IMR-90 (cell line): Measurements from ENCODE around the gene PRSS3. TPM values are rescaled to one million over a fixed set of nuclear protein-coding genes. Genes with fewer than 3 reads are reported as not detected.

ENCODE experiments used
- ATAC-seq: fragments of 200-7000 bp; cut with Tn5 transposase; 2 replicates; pipeline ENCODE4 v1.9.1; 2020; ENCODE audit warnings: low read depth, mild to moderate bottlenecking, moderate library complexity
- BruUV-seq: library from RNA; stranded (reverse); fragments of 400-500 nt; replicated peaks from 2 replicates; lab custom pipeline; 2021; lab: Mats Ljungman, UMichigan
- CTCF ChIA-PET: fragments of 300-600 bp; formaldehyde crosslinking; extraction: SDS; loops from one replicate; lab custom pipeline; 2021; ENCODE audit warnings: antibody characterized with exemption; lab: Yijun Ruan, JAX
- POLR2A ChIA-PET: fragments of 300-600 bp; sonication (Branson Sonifier 250); formaldehyde crosslinking; loops from one replicate; lab custom pipeline; 2022; ENCODE audit warnings: antibody characterized with exemption; ENCODE audit not compliant: unreplicated experiment; lab: Charles Lee
- DNase-seq: peaks from one replicate; pipeline ENCODE4 v3.0.0; 2013
- H2AFZ ChIP-seq: replicated peaks from 2 replicates; pipeline ENCODE3; 2013; ENCODE audit warnings: low read length, mild to moderate bottlenecking; ENCODE audit not compliant: poor library complexity
- H2AK5ac ChIP-seq: 2 replicates; pipeline ENCODE4 v1.6.1; 2013; ENCODE audit warnings: low read depth, low read length, inconsistent platforms
- H2AK9ac ChIP-seq: replicated peaks from 2 replicates; pipeline ENCODE3; 2013; ENCODE audit warnings: mild to moderate bottlenecking, low read depth, low read length, moderate library complexity; ENCODE audit not compliant: poor library complexity
- H2BK120ac ChIP-seq: 2 replicates; pipeline ENCODE4 v1.6.1; 2013; ENCODE audit warnings: low read depth, low read length, inconsistent platforms
- H2BK15ac ChIP-seq: 3 replicates; pipeline ENCODE4 v1.6.1; 2013; ENCODE audit warnings: low read depth, low read length, inconsistent platforms
- H2BK20ac ChIP-seq: 2 replicates; pipeline ENCODE4 v1.6.1; 2013; ENCODE audit warnings: low read depth, mild to moderate bottlenecking, inconsistent platforms, low read length, moderate library complexity
- H2BK5ac ChIP-seq: 2 replicates; pipeline ENCODE4 v1.6.1; 2013; ENCODE audit warnings: mild to moderate bottlenecking, low read depth, low read length, inconsistent platforms; ENCODE audit not compliant: poor library complexity, severe bottlenecking
- H3K14ac ChIP-seq: replicated peaks from 2 replicates; pipeline ENCODE4 v1.6.1; 2013; ENCODE audit warnings: low read depth, low read length, inconsistent platforms
- H3K18ac ChIP-seq: 2 replicates; pipeline ENCODE4 v1.6.1; 2013; ENCODE audit warnings: low read depth, low read length, control low read depth
- H3K23ac ChIP-seq: 2 replicates; pipeline ENCODE4 v1.6.1; 2013; ENCODE audit warnings: low read depth, low read length, inconsistent platforms
- H3K27ac ChIP-seq: 2 replicates; pipeline ENCODE4 v1.5.1; 2013; ENCODE audit warnings: mild to moderate bottlenecking, control low read depth, low read length; ENCODE audit not compliant: insufficient read depth
- H3K27me3 ChIP-seq: 2 replicates; pipeline ENCODE4 v1.6.1; 2013; ENCODE audit warnings: low read length; ENCODE audit not compliant: control insufficient read depth, insufficient read depth
- H3K36me3 ChIP-seq: 2 replicates; pipeline ENCODE4 v1.6.1; 2013; ENCODE audit warnings: low read length, mixed read lengths; ENCODE audit not compliant: control insufficient read depth, insufficient read depth
- H3K4ac ChIP-seq: 2 replicates; pipeline ENCODE4 v1.6.1; 2013; ENCODE audit warnings: low read depth, low read length, inconsistent platforms
- H3K4me1 ChIP-seq: 2 replicates; pipeline ENCODE4 v1.6.1; 2013; ENCODE audit warnings: low read length, mixed read lengths; ENCODE audit not compliant: control insufficient read depth, insufficient read depth
- H3K4me2 ChIP-seq: 2 replicates; pipeline ENCODE4 v1.6.1; 2013; ENCODE audit warnings: low read depth, mild to moderate bottlenecking, control low read depth, low read length, moderate library complexity
- H3K4me3 ChIP-seq: 2 replicates; pipeline ENCODE4 v1.5.1; 2013; ENCODE audit warnings: low read depth, mild to moderate bottlenecking, control low read depth, low read length, moderate library complexity; ENCODE audit not compliant: insufficient read depth
- H3K56ac ChIP-seq: 2 replicates; pipeline ENCODE4 v1.6.1; 2013; ENCODE audit warnings: low read length, inconsistent platforms; ENCODE audit not compliant: insufficient read depth; ENCODE audit errors: extremely low read depth
- H3K79me1 ChIP-seq, 2 experiments: 2 replicates each; pipeline ENCODE4 v1.6.1; 2013; ENCODE audit warnings: low read length in 2 of 2, inconsistent platforms in 1 of 2, low read depth in 1 of 2
- H3K9ac ChIP-seq: 2 replicates; pipeline ENCODE4 v1.6.1; 2013; ENCODE audit warnings: low read depth, low read length, control low read depth
- H3K9me1 ChIP-seq: 2 replicates; pipeline ENCODE4 v1.6.1; 2013; ENCODE audit warnings: low read length, inconsistent platforms; ENCODE audit not compliant: insufficient read depth
- H3K9me3 ChIP-seq: 2 replicates; pipeline ENCODE4 v1.6.1; 2013; ENCODE audit warnings: low read length; ENCODE audit not compliant: control insufficient read depth, insufficient read depth
- H4K20me1 ChIP-seq: 2 replicates; pipeline ENCODE4 v1.6.1; 2013; ENCODE audit warnings: low read length, inconsistent platforms; ENCODE audit not compliant: insufficient read depth
- H4K5ac ChIP-seq: 2 replicates; pipeline ENCODE4 v1.6.1; 2013; ENCODE audit warnings: mild to moderate bottlenecking, low read depth, low read length, control low read depth
- H4K8ac ChIP-seq, 2 experiments: 2 replicates each; pipeline ENCODE4 v1.6.1; 2013; ENCODE audit warnings: low read depth in 2 of 2, low read length in 2 of 2, control low read depth in 1 of 2, inconsistent platforms in 1 of 2
- H4K91ac ChIP-seq: 2 replicates; pipeline ENCODE4 v1.6.1; 2013; ENCODE audit warnings: low read depth, low read length, inconsistent platforms; ENCODE audit not compliant: insufficient read depth
- CHD1 ChIP-seq: IDR thresholded peaks from 2 replicates; pipeline ENCODE4 v1.6.1; 2012; ENCODE audit warnings: low read depth, low read length, improper control_type of control experiment
- WGBS, 2 experiments: methylation state at CpG; one replicate each; pipeline versions ENCODE4 v1.1.5 to v1.1.7; 2013; ENCODE audit warnings: missing lambda C conversion rate in 2 of 2; ENCODE audit not compliant: insufficient read length in 1 of 2; ENCODE audit errors: extremely low coverage in 2 of 2; 5-methylcytosine and 5-hydroxymethylcytosine counted together
- dilution Hi-C: fragments of 300-500 bp; cut with HindIII; formaldehyde crosslinking; loops from one replicate; pipeline ENCODE4 v1.14.3; 2018; ENCODE audit warnings: low sequenced_read_pairs; ENCODE audit not compliant: unreplicated experiment
- in situ Hi-C: fragments of 300-500 bp; cut with MboI; formaldehyde crosslinking; loops from 3 replicates; pipeline ENCODE4 v1.14.3; 2019; ENCODE audit warnings: low sequenced_read_pairs, inconsistent platforms, mixed read lengths
- intact Hi-C: fragments of 100-400 bp; cut with micrococcal nuclease; formaldehyde crosslinking; loops from 2 replicates; pipeline ENCODE4 v1.10.0; 2022
- polyA plus RNA-seq, 3 experiments: library from polyadenylated mRNA; depleted of rRNA; stranded (reverse); fragments of >200 nt; gene quantifications; 2 replicates each; pipeline ENCODE4 v1.2.3, GENCODE V29; 2012; ENCODE audit warnings: low replicate concordance in 1 of 3
- total RNA-seq: library from RNA; depleted of rRNA; stranded (reverse); fragments of >200 nt; gene quantifications from 2 replicates; pipeline ENCODE4 v1.2.3, GENCODE V29; 2012
- TF ChIP-seq, protein P1 (sequence below): fragments of 150-350 bp; IDR thresholded peaks from 2 replicates; pipeline ENCODE4 v1.6.1; 2016; ENCODE audit warnings: low read depth, mild to moderate bottlenecking, low read length, moderate library complexity, borderline replicate concordance

Gene PRSS3
- total and polyA plus RNA-seq, 2 of the 4 experiments (the other 2 are of a cell fraction): 7.0 to 26.9 TPM

GRCh38 chr9:33818167-33818846, 22.9 kb downstream of the PRSS3 start:
- no TSS peak for BruUV-seq
- CTCF ChIA-PET: no interaction called here

More at GRCh38 chr9:33818167-33818846, 22.9 kb downstream of the PRSS3 start:
- H3K4me3 ChIP-seq: peak overlapping the region; percentile 100
- peak overlapping the region; percentile 42; the same call in 2 of the 3 replicates for H2BK15ac ChIP-seq
- H2BK20ac ChIP-seq: peak overlapping the region; percentile 35; the same call in 1 of the 2 replicates
- DNase-seq (no peak), ATAC-seq (no peak)
- peak overlapping the region; percentile 36 to 90; a peak in 3 of 4 replicates for H4K8ac ChIP-seq
- intact Hi-C loops: loop anchor here (5.0 kb wide), 1 partner anchor 104 kb away; no protein-coding TSS in a partner anchor
- H3K27me3 ChIP-seq: no peaks in the 10 kb centered on the region
- H3K23ac ChIP-seq: peak overlapping the region; percentile 94
- peak overlapping the region; percentile 97 for H3K14ac ChIP-seq
- WGBS, 2 experiments: 0% methylated on average over 1 of the region's 18 CpGs; no CpG with 5 or more reads in 1 of the 2 experiments
- POLR2A ChIA-PET: no interaction called here
- H3K4me1 ChIP-seq: peaks cover 14% of the 10 kb centered on the region
- H3K27ac ChIP-seq: peak overlapping the region; percentile 95
- dilution Hi-C loops: no loop called here
- peaks cover 6 to 38% of the 10 kb centered on the region in 2 experiments; a peak in 3 of 4 replicates for H3K79me1 ChIP-seq
- peak overlapping the region; percentile 83 for H2AFZ ChIP-seq
- peak overlapping the region; percentile 71 for H3K56ac ChIP-seq
- peak overlapping the region; percentile 80 for H4K5ac ChIP-seq
- peak overlapping the region; percentile 98 for H3K4me2 ChIP-seq
- peak overlapping the region; percentile 94 for H3K9ac ChIP-seq
- H3K18ac ChIP-seq: peak overlapping the region; percentile 91
- H3K9me3 ChIP-seq: no peaks in the 10 kb centered on the region
- peak overlapping the region; percentile 26; the same call in 1 of the 2 replicates for H2BK120ac ChIP-seq
- peak overlapping the region; percentile 90 for H3K4ac ChIP-seq
- H2BK5ac ChIP-seq: peak overlapping the region; percentile 99
- H4K20me1 ChIP-seq: peaks cover 51% of the 10 kb centered on the region
- H3K36me3 ChIP-seq: no peaks in the 10 kb centered on the region
- peaks cover 13% of the 10 kb centered on the region for H3K9me1 ChIP-seq
- peak overlapping the region; percentile 86 for H4K91ac ChIP-seq
- TF ChIP-seq CHD1: peak; percentile 66; the same call in 1 of the 2 replicates
- TF ChIP-seq, protein P1, sequence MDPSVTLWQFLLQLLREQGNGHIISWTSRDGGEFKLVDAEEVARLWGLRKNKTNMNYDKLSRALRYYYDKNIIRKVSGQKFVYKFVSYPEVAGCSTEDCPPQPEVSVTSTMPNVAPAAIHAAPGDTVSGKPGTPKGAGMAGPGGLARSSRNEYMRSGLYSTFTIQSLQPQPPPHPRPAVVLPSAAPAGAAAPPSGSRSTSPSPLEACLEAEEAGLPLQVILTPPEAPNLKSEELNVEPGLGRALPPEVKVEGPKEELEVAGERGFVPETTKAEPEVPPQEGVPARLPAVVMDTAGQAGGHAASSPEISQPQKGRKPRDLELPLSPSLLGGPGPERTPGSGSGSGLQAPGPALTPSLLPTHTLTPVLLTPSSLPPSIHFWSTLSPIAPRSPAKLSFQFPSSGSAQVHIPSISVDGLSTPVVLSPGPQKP: no peak
- peak overlapping the region; percentile 93 for H2AK9ac ChIP-seq
- H2AK5ac ChIP-seq: peak overlapping the region; percentile 93
- in situ Hi-C loops: no loop called here
